NCI-H748 treated with DMSO at 0.1 percent for 48 hours (cell line): ENCODE results near the gene DNMT3A.

ENCODE experiments used
- DNase-seq: peaks from one replicate; lab custom pipeline; 2025; lab: John Stamatoyannopoulos, UW

The DNMT3A gene

GRCh38 chr2:25304826-25305596, 36.7 kb downstream of the DNMT3A start:
- no peak for DNase-seq

GRCh38 chr2:25304321-25304720, 37.4 kb downstream of the DNMT3A start:
- DNase-seq, result no peak

- DNase-seq, result no peak
Observed at GRCh38 chr2:25303633-25304236, 38.0 kb downstream of the DNMT3A start.

GRCh38 chr2:25302758-25303375, 38.9 kb downstream of the DNMT3A start:
- no peak for DNase-seq

GRCh38 chr2:25301453-25302352, 40.0 kb downstream of the DNMT3A start:
- no peak for DNase-seq

- no peak for DNase-seq
Observed at GRCh38 chr2:25300001-25300400, 41.7 kb downstream of the DNMT3A start.

- no peak for DNase-seq
Observed at GRCh38 chr2:25298776-25299431, 42.8 kb downstream of the DNMT3A start.

- DNase-seq, result no peak
Observed at GRCh38 chr2:25297738-25298137, 44.0 kb downstream of the DNMT3A start.

GRCh38 chr2:25295621-25296020, 46.1 kb downstream of the DNMT3A start:
- no peak for DNase-seq

- DNase-seq, result no peak
Observed at GRCh38 chr2:25294573-25295462, 46.9 kb downstream of the DNMT3A start.

- DNase-seq, result no peak
Observed at GRCh38 chr2:25293958-25294562, 47.7 kb downstream of the DNMT3A start.

GRCh38 chr2:25293145-25293544, 48.6 kb downstream of the DNMT3A start:
- DNase-seq, result no peak

GRCh38 chr2:25292408-25292807, 49.3 kb downstream of the DNMT3A start:
- DNase-seq, result no peak

- DNase-seq, result no peak
Observed at GRCh38 chr2:25290811-25291495, 50.8 kb downstream of the DNMT3A start.

- no peak for DNase-seq
Observed at GRCh38 chr2:25286723-25287483, 54.8 kb downstream of the DNMT3A start.

GRCh38 chr2:25286025-25286400, 55.7 kb downstream of the DNMT3A start:
- no peak for DNase-seq

GRCh38 chr2:25285265-25286024, 56.3 kb downstream of the DNMT3A start:
- no peak for DNase-seq

GRCh38 chr2:25284756-25285155, 57.0 kb downstream of the DNMT3A start:
- no peak for DNase-seq
